GM23338 (cell line): Measurements from ENCODE around the gene TNFRSF19.

ENCODE experiments used
- TF ChIP-seq, protein P1 (sequence below), 2 experiments: fragments of 200-600 bp in 1 of 2; sonication (generic) in 1 of 2; conservative IDR thresholded peaks; 2 replicates each; pipeline versions ENCODE4 v1.5.1 to v1.6.1; 2016 to 2017; ENCODE audit warnings: antibody characterized with exemption in 2 of 2, low read depth in 2 of 2, mild to moderate bottlenecking in 2 of 2, moderate library complexity in 1 of 2
- TF ChIP-seq, protein P2 (sequence below): IDR thresholded peaks from 2 replicates; pipeline ENCODE4 v1.6.1; 2016; ENCODE audit warnings: antibody characterized with exemption
- TF ChIP-seq, protein P3 (sequence below): IDR thresholded peaks from one replicate; pipeline ENCODE4 v1.6.1; 2018; ENCODE audit warnings: antibody characterized with exemption; ENCODE audit not compliant: unreplicated experiment

DNA sequence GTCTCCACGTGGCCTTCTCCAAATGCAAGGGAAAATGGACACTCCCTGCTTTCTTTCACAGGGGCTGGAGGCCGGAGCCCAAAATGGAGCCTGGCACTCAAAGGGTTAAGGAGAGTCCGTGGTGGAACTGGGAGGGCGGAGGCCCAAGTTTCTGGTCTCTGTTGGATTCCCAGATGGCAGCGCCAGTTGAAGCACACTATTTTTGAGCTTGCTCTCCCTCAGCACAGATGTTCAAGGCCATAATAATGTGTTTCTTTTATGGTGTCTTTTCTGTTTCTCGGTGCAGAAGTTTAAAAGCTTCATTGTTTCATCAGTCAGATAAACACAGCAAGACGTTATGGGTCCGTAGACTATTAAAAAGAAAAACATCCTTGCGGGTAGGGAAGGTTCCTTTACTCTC, 67.6 kb downstream of the TNFRSF19 start:
- TF ChIP-seq, protein P1, sequence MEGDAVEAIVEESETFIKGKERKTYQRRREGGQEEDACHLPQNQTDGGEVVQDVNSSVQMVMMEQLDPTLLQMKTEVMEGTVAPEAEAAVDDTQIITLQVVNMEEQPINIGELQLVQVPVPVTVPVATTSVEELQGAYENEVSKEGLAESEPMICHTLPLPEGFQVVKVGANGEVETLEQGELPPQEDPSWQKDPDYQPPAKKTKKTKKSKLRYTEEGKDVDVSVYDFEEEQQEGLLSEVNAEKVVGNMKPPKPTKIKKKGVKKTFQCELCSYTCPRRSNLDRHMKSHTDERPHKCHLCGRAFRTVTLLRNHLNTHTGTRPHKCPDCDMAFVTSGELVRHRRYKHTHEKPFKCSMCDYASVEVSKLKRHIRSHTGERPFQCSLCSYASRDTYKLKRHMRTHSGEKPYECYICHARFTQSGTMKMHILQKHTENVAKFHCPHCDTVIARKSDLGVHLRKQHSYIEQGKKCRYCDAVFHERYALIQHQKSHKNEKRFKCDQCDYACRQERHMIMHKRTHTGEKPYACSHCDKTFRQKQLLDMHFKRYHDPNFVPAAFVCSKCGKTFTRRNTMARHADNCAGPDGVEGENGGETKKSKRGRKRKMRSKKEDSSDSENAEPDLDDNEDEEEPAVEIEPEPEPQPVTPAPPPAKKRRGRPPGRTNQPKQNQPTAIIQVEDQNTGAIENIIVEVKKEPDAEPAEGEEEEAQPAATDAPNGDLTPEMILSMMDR (conservative IDR thresholded peaks at IDR 0.05; ENCODE audit: low read depth in 2 of 2) = no peak
- TF ChIP-seq, protein P2, sequence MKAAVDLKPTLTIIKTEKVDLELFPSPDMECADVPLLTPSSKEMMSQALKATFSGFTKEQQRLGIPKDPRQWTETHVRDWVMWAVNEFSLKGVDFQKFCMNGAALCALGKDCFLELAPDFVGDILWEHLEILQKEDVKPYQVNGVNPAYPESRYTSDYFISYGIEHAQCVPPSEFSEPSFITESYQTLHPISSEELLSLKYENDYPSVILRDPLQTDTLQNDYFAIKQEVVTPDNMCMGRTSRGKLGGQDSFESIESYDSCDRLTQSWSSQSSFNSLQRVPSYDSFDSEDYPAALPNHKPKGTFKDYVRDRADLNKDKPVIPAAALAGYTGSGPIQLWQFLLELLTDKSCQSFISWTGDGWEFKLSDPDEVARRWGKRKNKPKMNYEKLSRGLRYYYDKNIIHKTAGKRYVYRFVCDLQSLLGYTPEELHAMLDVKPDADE = no peak
- TF ChIP-seq, protein P3, sequence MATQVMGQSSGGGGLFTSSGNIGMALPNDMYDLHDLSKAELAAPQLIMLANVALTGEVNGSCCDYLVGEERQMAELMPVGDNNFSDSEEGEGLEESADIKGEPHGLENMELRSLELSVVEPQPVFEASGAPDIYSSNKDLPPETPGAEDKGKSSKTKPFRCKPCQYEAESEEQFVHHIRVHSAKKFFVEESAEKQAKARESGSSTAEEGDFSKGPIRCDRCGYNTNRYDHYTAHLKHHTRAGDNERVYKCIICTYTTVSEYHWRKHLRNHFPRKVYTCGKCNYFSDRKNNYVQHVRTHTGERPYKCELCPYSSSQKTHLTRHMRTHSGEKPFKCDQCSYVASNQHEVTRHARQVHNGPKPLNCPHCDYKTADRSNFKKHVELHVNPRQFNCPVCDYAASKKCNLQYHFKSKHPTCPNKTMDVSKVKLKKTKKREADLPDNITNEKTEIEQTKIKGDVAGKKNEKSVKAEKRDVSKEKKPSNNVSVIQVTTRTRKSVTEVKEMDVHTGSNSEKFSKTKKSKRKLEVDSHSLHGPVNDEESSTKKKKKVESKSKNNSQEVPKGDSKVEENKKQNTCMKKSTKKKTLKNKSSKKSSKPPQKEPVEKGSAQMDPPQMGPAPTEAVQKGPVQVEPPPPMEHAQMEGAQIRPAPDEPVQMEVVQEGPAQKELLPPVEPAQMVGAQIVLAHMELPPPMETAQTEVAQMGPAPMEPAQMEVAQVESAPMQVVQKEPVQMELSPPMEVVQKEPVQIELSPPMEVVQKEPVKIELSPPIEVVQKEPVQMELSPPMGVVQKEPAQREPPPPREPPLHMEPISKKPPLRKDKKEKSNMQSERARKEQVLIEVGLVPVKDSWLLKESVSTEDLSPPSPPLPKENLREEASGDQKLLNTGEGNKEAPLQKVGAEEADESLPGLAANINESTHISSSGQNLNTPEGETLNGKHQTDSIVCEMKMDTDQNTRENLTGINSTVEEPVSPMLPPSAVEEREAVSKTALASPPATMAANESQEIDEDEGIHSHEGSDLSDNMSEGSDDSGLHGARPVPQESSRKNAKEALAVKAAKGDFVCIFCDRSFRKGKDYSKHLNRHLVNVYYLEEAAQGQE = no peak
